GM18498 (cell line): Measurements from ENCODE around the gene OGFOD2.

ENCODE experiments used
- ATAC-seq: cut with Tn5 transposase; IDR thresholded peaks from one replicate; pipeline ENCODE4 v1.9.1; 2021; ENCODE audit warnings: mild to moderate bottlenecking, moderate library complexity; ENCODE audit not compliant: unreplicated experiment

The OGFOD2 gene

DNA sequence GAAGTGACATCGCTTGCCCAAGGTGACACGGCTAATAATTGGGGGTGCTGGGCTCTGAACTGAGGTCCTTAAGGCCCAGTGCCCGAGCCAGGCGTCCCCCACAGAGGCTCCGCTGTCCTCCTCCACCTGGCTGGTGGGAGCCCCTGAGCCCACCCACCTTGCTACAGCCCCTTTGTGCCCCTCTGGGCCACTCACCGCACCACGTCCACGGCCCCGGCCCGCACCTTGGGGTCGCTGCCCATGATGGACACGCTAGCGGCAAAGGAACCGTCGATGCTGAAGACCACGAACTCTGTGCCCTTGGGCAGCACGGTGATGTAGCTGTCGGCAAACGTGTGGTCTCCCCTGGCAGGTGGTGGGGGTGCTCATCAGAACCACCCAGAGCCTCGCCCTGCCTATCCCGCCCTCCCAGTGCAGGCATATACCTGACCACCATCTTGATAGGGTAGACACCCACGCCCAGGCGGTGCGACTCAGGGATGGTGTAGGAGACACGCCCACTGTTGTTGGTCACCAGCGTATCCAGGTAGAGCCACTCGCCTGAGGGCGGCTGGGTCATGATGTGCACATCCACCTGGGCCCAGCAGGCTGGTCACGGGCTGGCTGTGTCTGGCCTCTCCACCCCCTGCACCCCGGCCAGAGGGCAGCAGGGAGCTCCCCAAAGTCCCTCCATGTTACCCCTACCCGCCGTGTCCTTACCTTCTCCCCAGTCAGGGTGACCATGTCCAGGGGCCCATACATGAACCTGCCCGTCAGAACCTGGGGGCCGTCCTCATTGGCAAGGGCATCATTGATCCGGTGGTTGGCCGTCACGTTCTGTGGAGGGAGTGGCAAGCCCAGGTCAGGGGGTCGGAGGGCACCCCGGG lies 12.3 kb downstream of the OGFOD2 start:
- no peak for ATAC-seq

DNA sequence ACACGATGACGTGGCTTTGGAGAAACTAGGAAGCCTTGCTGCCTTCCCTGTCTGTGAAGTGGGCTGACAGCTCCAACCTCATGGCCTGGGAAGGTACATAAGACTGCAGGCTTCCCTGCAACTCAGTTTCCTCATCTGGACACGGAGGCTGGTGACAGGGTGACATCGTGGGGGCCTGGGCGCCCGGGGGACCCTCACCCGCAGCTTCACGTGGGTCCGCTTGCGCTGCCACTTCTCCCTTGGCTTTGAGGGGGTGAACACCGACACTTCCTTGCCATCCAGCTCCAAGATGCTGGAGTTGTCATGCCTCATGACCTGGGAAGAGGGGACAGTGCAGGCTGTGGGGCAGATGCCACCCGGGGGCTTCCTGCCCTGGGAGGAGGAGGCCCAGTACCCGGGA lies 13.0 kb downstream of the OGFOD2 start:
- ATAC-seq = no peak

DNA sequence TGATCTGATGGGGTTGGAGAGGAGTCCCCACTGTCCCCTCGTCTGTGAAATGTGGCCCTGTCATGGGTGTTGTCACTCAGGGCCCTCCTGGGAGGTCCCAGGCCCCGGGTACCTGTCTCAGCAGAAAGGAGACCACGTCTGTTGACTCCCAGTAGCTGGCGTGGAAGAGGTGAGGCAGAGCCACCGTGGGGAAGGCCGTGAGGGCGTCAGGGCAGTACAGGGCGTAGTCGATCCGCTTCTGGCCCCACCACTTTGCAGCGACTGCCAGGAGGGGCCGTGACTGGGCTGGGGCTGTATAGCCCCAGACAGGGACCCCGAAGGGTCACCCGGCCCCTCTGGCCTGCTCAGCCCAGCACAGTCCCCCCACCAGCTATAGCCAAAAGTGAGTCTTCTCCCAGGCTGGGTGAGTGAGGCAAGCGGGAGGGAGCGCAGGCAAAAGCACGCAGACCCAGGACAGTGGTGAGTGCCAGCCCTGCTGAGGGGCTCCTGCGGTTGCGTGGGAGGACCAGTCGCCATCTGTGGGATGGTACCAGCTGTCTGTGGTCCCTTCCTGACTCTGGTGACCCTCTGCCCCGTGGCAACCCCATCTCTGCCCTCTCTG lies 13.7 kb downstream of the OGFOD2 start:
- no peak for ATAC-seq

DNA sequence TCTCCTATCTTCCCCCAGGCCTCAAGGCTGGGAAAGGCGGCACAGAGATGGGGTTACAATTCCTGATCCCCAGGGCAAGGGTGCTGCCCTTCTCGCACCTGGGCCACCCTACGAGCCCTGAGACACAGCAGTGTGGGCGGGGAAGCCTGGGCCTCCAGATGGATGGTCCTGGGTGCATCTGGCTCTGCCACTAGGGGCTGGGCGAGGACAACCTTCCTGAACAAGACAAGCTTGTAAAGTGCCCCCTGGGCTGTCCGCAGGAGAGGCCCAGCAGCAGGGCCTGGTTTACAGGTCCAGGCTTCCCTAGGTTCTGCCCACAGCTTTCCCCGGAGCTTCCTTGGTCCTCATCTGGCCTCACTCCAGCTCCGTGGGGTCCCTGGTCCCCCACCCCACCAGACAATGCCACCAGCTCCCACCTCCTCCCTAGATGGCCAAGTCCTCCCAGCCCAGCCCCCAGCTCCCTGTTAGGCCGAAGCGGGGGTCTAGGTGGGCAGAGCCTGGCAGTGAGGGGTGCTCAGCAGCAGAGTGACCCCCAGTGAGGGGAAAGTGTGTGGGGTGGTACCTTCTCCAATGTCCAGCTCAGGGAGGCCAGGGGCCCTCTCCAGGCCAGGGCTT lies 14.3 kb downstream of the OGFOD2 start:
- no peak for ATAC-seq

DNA sequence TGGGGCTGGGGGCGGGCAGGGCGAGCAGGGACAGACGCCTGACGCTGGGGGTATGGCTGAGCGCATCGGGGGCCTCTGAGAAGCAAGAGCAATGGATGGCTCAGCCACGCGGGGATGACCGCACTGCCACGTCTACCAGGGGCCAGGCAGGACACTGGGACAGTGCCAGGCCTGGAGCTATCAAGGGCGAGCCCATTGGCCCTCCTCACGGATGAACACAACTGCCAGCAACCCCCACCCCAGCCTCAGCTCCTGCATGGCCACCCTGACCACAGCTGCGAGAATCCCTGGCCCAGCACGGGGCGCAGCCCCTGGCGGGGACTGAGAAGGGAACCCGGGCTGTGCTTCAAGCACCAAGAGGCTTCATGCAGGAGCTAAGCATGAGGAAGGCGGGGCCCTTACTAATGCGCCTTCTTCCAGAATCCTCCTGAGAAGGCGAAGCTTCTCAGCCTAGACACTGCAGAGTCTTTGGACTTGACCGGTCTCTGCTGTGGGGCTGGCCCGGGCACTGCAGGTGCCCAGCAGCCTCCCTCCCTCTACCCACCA lies 14.9 kb downstream of the OGFOD2 start:
- no peak for ATAC-seq

DNA sequence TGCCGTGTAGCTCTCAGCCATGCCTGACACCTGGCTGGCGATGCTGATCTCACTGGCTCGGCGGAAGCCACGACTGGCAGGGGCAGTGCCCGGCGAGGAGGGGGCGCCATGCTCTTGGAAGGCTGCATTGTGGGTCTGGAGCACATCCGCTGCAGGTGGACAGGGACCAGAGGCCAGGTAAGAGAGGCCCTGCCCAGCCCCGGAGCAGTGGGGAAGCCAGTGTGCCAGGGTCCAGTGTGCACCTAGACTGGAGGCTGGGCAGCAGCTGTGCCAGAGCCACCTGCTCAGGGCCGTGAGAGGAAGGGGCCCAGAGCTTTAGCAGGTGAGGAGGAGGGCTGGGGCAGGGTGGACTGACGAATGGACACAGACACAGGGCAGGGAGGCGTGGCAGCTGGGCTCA lies 15.5 kb downstream of the OGFOD2 start:
- no peak for ATAC-seq

DNA sequence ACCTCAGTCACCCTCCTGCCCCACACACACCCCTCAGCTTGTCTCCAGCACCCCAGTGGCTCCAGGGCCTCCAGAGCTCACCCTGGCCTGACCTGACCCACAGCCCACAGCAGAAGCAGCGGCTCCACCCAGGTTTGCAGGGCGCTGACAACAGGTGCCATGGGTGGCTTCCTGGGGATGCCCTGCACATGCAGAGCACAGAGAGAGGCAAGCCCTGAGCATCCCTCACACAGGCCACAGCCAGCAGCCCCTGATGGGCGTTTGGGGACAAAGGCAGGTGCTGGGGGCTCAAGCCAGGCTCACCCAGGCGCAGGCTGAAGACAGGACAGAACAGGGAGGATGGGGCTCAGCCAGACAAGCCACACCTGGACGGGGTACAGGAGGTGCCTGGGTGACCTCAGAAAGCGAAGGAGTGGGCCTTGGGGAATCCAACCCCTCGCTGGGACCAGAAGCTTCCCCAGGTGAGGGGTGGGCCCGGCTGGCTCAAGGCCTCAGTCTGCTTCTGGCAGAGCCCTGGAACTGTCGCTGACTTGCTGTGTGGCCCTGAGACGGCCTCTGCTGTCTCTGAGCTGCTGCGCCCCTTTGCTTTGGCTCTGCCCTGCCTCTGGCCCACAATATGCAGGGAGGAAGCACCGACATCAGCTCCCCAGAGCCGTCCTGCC lies 16.0 kb downstream of the OGFOD2 start:
- ATAC-seq = no peak

DNA sequence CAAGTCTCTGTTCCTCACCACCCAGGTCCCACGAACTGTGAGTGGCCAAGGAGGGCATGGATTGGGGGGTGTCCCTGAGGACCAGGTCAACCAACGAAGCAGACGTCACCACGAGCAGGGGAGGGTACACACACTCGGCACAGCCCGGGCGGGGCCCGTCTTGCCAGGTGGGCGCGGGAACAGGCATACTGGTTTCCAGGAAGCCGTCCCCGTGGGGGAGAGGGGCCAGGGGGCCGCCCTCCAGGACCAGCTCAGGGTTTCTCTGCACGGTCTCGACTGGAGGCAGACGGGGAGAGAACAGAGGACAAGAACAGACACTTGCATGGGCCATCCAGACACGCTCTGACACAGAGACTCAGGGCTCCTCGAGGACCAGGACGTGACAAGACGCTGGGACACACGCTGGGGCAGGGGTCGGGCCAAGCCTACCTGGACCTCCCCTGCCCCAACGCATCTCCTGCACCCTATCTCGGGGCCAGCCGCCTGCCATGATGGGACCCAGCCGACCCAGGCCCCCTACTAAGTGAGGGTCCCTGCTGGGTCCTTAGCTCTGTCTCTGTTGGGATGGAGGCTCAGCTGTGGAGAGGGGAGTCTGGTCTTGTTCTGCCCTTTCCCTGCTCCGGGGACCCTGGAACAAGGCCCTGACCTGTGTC lies 16.7 kb downstream of the OGFOD2 start:
- ATAC-seq = no peak

DNA sequence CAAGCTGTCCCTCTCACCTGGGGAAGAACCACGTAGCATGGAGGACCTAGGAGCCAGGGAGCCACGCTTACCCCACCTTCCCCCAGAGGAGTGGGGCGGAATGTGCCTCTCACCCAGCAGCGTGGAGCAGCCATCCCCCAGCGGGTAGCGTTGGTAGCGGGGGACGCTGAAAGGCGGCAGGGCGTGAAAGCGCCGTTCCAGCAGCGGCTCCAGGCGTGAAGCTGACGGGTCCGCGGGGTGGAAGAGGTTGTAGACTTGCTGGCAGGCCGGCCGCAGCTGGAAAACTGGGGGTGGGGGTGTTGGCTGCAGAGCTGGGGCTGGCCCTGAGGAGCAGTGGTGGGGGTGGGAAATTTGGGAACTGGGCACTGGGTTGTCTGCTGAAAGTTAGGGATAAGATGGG lies 17.3 kb downstream of the OGFOD2 start:
- ATAC-seq = no peak

DNA sequence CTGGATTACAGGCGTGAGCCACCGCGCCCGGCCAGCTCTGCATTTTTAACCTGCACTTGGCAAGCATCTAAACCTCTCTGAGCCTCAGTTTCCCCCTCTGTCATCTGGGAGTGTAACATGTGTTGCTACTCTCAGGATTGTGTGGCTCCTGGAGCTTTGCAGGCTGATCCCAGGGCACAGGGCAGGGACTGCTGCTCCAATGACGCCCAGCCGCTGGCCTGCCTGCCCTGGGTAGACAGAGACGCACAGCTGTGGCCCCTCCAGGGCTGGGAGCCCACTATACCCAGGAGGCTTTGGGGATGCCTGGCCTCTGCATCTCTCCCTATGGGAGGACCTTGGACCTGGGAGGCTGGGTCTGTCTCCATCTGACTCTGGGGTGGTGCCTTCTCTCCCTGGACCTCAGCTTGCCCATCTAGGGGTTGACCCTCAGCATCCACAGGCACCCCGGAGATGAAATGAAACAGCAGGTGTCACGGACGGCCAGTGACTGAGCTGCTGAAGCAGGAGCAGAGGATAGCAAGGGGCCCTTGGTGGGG lies 19.2 kb downstream of the OGFOD2 start:
- no peak for ATAC-seq

DNA sequence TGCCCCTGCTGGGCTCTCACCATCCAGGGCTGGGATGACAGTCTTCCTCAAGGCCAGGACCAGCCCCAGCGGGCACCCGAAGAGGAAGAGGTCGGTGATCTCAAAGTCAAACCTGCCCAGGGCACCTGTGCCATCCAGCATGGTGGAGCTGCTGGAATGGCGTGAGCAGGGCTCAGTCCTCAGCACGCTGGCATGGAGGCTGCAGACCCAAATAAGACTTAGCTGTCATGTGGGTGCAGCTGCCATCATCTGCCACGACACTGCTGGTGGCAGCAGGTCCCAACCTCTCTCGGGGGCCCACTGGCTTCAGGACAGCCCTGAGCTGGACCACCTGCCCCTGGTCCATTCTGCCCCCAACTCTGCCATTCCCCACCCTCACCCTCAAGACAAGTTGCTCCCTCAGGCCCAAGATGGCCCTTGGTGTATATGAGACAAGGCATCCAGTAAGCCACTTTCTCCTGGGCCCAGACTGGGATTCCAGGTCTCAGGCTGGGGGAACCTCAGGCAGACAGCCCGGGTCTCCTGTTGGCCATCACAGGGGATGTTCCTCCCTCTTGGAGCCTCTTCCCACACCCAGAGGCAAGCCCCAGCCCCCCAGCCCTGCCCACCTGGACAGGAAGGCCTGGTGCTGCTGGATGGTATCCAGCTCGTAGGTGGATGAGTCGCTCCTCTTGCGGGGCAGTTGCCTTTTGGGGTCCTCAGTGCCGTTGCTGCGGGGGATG lies 19.9 kb downstream of the OGFOD2 start:
- no peak for ATAC-seq

DNA sequence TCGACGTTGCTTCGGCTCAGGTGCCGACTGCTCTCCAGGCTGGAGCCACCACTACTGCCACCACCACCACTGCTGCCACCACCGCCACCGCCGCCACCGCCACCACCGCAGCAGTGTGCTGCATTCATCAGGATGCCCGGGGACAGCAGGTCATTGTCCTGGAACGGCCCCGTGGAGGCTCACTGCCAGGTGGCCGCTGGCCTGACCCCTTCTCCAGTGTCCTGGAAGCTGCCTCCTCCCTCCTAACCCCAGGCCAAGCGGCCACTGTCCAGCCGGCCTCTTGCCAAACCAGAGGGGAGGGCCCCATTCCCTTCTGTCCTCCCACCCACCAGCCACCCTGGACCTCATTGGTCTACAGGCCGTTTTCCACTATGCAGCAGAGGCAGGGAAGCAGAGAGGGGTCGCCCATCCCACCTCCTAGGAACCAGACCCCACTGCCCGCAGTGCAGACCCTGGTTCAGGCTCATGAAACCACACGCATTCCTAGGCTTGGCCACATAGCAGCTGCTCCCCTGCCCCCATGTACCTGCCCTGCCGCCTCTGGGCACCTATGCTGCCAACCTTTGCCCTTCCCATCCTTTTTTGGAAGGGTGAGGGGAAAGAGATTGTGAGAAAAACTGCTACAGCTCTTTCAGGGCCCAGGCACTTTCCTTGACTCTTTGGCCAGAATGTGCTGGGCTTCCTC lies 20.6 kb downstream of the OGFOD2 start:
- no peak for ATAC-seq

DNA sequence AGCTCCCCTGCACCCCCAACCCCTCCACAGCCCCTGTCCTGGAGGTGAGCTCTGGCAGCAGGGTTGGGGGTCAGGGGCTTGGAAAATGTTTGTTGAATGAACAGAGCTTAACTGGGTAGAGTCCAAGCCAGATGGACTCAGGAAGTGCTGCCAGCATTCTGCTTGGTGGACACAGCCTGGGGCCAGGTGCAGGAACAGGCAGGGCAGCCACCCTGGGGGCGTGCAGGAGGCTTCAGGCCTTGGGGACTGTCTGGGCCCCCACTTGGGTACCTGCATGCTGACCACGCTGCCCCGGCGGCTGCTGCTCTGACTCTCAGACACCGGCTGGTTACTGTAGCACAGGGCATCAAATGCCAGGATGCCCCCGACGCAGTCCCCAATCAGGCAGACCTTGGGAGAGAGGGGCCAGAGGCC lies 21.2 kb downstream of the OGFOD2 start:
- no peak for ATAC-seq

DNA sequence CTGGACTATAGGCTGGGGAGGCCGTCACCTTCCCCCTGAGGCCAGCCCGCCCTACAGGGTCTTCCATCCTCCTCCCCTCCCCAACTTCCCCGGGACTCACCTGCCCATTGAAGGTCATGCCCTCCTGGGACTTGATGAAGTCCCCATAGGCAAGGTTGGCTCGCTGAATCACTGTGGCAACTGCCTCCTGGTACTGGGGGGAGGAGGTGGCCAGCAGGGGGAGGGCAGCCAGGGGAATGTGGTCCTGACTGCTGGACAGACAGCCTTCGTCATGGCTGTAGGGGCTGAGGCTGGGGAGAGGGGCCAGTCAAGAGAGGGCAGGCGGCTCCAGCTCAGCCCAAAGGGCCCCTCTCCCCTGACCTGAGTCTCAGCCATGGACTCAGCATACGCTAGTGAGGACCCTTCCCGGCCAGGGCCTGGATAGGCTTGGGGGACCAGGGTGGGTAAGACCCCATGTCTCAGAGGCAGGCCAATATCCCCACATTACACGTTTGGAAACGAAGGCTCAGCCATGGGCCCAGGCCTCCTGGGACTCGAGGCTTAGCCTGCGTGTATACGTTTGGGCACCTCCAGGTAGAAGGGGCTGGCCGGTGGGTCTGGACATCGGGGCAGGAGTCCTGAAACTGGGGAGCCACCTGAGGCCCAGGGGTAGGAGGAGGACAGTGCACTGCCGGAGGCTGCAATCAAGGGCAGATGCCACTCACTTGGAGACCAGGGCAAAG lies 21.7 kb downstream of the OGFOD2 start:
- no peak for ATAC-seq

DNA sequence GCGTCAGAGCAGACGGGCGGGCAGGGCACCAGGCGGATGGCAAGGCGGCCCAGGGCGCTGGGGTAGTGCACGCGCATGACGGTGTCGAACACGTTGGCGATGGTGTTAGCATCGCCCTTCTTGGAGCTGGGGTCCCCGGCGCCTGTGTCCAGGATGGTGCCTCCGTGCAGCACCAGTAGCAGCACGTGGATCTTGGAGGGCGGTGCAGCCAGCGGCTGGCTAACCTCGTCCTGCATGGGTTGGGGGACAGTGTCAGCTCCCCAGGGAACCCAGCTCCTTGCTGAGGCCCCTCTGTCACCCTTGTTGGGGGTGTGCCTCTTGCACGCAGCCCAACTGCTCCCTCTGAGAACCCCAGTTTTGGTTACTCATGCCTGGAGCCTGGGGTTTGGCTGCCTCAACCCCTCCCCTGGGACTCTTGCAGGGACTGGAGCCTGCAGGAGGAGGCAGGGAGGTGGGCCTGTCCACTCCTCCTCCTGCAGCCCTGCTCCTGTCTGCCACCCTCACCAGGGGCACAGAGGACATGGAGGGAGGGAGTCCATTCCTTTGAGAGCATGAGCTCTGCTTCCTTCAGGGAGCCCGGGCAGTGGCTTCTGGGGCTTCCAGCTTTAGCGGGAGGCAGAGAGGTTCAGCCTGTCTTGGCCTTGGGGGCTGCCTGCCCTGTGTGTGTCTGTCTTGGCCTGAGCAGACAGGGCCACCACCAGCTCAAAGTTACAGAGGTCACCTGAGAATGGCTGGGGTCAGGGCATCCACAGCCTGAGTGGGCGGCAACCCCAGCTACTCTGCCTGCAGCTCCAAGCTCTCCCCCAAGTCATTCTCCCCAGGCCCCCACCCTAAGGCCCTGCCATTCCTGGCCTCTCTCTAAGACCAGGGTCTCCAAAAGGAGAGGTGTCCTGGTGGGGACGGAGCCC lies 22.6 kb downstream of the OGFOD2 start:
- no peak for ATAC-seq

DNA sequence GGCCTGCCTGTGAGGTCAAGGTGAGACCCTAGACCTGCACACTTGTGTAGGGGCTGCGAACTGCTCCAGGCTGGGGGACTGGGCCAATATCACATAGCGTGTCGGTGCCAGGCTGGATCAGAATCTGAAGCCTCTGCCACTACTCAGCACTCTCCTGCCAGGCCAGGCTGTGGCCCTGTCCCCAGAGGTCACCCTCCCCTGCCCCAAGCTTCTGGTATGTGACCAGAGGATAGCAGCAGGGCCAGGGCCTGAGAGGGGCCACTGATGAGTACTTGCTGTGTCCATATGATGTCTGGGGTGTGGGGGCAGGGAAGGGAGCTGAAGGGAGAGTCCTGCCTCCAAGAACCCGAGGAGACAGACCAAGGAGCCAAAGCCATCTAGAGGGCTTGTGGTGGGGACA lies 23.3 kb downstream of the OGFOD2 start:
- no peak for ATAC-seq

DNA sequence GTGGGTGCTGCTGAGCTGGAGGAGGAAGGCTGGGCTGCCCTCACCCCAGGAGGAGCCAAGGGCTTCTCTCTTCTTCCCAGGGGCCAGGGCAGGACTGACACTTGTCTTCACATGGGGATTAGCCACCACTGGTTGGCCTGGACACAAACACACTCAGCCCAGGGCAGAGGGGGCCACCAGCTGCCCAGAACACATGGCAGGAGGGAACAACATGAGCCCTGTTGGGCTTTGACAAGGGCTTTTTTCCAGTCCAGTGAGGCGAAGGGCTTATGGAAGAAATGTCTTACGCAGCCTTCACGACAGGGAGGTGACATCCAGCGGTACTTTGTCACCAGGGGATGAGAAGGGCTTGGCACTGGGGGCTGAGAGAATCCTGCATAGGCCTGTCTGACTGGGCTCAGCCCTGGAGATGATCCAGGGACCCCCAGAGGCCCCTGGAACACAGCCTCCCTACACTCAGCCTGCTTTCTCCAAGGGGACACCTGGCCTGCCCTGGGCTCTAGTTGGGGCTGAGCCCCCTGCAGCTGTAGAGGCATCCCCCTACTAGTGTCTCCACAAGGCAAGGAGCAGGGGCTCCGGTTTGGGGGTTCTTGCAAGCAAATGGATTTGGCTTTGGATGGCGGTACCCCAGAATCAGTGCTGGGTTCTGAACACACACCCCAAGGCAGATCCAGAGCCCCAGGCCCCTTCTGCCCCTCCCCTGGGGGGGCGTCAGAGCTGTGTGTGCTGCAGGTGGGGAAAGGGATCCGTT lies 24.3 kb downstream of the OGFOD2 start:
- ATAC-seq = no peak
